Right lobe of liver (tissue), 4 donors: ENCODE measurements around the gene RASGRF2.

Experiments used
- POLR2A ChIP-seq: fragments of 450-650 bp; IDR thresholded peaks from one replicate; pipeline ENCODE4 v1.6.1; 2017; ENCODE audit warnings: antibody characterized with exemption, mild to moderate bottlenecking
- TF ChIP-seq, protein P1 (sequence below), 4 donors: fragments of 200-600 bp in 3 of 4; fragments of 450-650 bp in 1 of 4; IDR thresholded peaks; one replicate each; pipeline versions ENCODE4 v1.5.1 to v1.8.0; 2016 to 2022; ENCODE audit warnings: antibody characterized with exemption in 4 of 4, mild to moderate bottlenecking in 2 of 4
- donor health status: DM: no; HTN: no; CAD: no.
- donor health status: DM: no; HTN: no; CAD: no.
- donor health status: DM: no; HTN: yes; CAD: no.

DNA sequence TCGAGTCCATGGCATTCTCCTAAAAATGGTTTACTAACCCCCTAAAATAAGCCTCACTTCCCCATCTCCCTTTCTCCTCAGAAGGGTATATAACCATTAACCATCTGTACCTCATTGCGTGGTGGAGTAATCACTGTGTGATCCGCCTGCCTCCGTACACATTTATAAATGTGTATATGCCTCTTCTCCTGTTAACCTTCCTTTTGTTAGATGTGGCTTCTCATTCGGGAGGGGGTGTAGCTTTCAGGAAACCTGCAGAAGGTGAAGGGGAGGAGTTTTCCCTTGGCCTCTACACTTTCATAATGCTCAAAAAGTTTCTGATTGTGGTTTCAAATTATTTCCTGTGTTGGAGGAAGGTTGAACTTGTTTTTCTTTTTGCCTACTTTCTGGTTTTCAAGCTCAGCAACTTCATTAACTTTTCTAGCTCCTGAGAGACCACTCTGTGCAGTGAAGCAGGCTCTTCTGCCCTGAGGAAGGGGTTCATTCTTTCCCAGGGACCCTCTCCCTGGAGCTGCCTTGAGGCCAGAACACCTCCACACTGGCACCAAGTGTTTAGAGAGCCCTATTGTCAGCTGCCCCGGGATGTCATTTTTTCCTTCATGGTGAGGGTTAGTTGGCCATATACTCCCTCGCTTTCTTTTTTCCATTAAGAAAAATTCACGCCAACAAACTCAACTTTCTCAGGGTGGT lies 46.9 kb downstream of the RASGRF2 start:
- TF ChIP-seq, protein P1, sequence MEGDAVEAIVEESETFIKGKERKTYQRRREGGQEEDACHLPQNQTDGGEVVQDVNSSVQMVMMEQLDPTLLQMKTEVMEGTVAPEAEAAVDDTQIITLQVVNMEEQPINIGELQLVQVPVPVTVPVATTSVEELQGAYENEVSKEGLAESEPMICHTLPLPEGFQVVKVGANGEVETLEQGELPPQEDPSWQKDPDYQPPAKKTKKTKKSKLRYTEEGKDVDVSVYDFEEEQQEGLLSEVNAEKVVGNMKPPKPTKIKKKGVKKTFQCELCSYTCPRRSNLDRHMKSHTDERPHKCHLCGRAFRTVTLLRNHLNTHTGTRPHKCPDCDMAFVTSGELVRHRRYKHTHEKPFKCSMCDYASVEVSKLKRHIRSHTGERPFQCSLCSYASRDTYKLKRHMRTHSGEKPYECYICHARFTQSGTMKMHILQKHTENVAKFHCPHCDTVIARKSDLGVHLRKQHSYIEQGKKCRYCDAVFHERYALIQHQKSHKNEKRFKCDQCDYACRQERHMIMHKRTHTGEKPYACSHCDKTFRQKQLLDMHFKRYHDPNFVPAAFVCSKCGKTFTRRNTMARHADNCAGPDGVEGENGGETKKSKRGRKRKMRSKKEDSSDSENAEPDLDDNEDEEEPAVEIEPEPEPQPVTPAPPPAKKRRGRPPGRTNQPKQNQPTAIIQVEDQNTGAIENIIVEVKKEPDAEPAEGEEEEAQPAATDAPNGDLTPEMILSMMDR (IDR thresholded peaks at IDR 0.05), result no peak
- no peak for TF ChIP-seq POLR2A
